Peyer's patch (tissue), 4 donors: ENCODE results near the gene NME8. TPM values are rescaled to one million over a fixed set of nuclear protein-coding genes. Genes with fewer than 3 reads are reported as not detected.

Source experiments
- DNase-seq, 3 donors: peaks; one replicate each; pipeline ENCODE4 v3.0.0-alpha.2; 2017 to 2019
- H3K27ac ChIP-seq, 4 donors: fragments of 200-600 bp; sonication (generic); one replicate each; pipeline ENCODE4 v1.5.1; 2016 to 2019
- H3K27me3 ChIP-seq, 2 donors: fragments of 200-600 bp; sonication (generic); one replicate each; pipeline ENCODE4 v1.5.1; 2019
- H3K36me3 ChIP-seq, 3 donors: fragments of 200-600 bp; sonication (generic); one replicate each; pipeline ENCODE4 v1.5.1; 2016 to 2019
- H3K4me1 ChIP-seq, 4 donors: fragments of 200-600 bp; sonication (generic); one replicate each; pipeline ENCODE4 v1.5.1; 2016 to 2019
- H3K4me3 ChIP-seq, 4 donors: fragments of 200-600 bp; sonication (generic); 1 replicate in 3 of 4; 2 replicates in 1 of 4; pipeline ENCODE4 v1.5.1; 2016 to 2019; ENCODE audit warnings: mild to moderate bottlenecking in 1 of 4
- H3K9me3 ChIP-seq, 4 donors: fragments of 200-600 bp; sonication (generic); one replicate each; pipeline ENCODE4 v1.5.1; 2016 to 2019; ENCODE audit warnings: mild to moderate bottlenecking in 1 of 4
- POLR2A ChIP-seq, 2 donors: fragments of 450-650 bp; IDR thresholded peaks; one replicate each; pipeline ENCODE4 v1.5.1; 2017; ENCODE audit warnings: antibody characterized with exemption in 2 of 2, mild to moderate bottlenecking in 2 of 2, moderate library complexity in 2 of 2
- total RNA-seq, 4 donors: library from RNA; depleted of rRNA; stranded (reverse); fragments of >200 nt; gene quantifications; one replicate each; pipeline ENCODE4 v1.1.0, GENCODE V29; 2016
- TF ChIP-seq, protein P1 (sequence below), 6 experiments: fragments of 450-650 bp in 4 of 6; fragments of 200-600 bp in 2 of 6; sonication (generic) in 1 of 6; IDR thresholded peaks; one replicate each; pipeline ENCODE4 v1.5.1; 2017 to 2019; ENCODE audit warnings: antibody characterized with exemption in 6 of 6, mild to moderate bottlenecking in 3 of 6, moderate library complexity in 1 of 6

The NME8 gene
- total RNA-seq, 4 donors from 2014 or later: 1.7 TPM; not detected in 3

DNA sequence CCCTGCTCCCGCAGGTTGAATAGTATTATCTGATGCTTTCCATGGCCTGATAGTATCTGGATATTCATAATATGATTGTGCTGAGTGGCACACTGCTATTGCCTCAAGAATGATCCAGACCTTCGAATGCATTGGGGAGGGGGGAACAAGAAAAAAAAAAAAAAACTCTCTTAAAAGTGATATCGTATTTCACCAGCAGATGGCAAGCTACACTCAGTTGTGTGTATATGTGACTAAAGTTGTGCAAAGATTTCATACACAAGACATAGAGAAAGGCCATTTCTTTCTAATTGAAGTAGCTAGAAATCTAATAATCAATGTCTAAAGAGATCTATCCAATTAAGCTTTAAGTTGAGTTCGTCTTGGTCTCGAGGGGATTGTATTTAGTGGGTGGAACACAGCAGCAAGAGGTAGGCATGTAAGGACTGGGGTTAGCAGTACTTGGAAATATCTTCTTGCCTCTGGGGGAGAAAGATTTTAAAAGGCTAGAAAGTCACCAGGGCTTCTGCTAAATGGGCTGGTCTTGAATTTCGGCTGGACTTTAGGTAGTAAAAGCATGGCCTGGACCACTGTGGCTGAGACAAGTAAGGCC, 52.9 kb downstream of the NME8 start:
- DNase-seq: no peak
- H3K27me3 ChIP-seq: no peaks in the 10 kb centered on the region
- H3K9me3 ChIP-seq: no peaks in the 10 kb centered on the region
- no peak for TF ChIP-seq POLR2A (IDR thresholded peaks at IDR 0.05)
- TF ChIP-seq, protein P1, sequence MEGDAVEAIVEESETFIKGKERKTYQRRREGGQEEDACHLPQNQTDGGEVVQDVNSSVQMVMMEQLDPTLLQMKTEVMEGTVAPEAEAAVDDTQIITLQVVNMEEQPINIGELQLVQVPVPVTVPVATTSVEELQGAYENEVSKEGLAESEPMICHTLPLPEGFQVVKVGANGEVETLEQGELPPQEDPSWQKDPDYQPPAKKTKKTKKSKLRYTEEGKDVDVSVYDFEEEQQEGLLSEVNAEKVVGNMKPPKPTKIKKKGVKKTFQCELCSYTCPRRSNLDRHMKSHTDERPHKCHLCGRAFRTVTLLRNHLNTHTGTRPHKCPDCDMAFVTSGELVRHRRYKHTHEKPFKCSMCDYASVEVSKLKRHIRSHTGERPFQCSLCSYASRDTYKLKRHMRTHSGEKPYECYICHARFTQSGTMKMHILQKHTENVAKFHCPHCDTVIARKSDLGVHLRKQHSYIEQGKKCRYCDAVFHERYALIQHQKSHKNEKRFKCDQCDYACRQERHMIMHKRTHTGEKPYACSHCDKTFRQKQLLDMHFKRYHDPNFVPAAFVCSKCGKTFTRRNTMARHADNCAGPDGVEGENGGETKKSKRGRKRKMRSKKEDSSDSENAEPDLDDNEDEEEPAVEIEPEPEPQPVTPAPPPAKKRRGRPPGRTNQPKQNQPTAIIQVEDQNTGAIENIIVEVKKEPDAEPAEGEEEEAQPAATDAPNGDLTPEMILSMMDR (IDR thresholded peaks at IDR 0.05): peak in 5 of 6 experiments; percentile 20 to 67 (median 64)
- no peak overlapping the region for H3K27ac ChIP-seq
- H3K36me3 ChIP-seq: no peaks in the 10 kb centered on the region
- H3K4me3 ChIP-seq: no peak overlapping the region
- no peaks in the 10 kb centered on the region for H3K4me1 ChIP-seq

DNA sequence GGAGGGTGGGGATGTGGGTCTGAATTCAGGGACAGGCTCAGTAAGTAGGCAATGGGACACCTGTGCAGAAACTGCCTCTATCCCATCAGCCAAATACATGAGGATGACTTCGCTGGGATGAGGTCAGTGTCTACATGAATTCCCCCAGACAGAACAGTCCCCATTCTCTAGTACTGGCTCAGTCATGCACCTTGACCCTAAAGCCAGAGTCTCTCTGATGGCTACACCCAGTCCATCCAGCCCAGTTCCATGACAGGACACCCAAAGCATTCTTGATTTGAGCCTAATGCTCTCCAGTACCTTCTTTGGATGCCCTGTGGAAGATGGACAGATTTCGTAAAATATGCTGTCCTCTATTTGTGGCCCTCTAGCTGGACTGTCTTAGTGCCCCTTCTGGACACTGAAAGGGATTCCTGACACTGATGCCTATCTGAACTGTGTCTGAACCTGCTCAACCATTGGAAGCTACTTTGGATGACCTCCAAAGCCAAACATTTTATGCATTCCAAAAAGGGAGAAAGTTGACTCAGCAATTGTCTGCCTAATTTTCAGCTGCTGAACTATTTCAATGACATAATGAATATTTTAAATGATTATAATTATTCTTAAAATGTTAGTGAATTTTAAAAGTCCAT, 53.6 kb downstream of the NME8 start:
- DNase-seq: no peak
- H3K27ac ChIP-seq: no peak overlapping the region
- no peaks in the 10 kb centered on the region for H3K9me3 ChIP-seq
- no peak overlapping the region for H3K4me3 ChIP-seq
- H3K4me1 ChIP-seq: no peaks in the 10 kb centered on the region
- H3K36me3 ChIP-seq: no peaks in the 10 kb centered on the region
- TF ChIP-seq POLR2A (IDR thresholded peaks at IDR 0.05): no peak
- TF ChIP-seq, protein P1 (IDR thresholded peaks at IDR 0.05): no peak
- H3K27me3 ChIP-seq: no peaks in the 10 kb centered on the region

DNA sequence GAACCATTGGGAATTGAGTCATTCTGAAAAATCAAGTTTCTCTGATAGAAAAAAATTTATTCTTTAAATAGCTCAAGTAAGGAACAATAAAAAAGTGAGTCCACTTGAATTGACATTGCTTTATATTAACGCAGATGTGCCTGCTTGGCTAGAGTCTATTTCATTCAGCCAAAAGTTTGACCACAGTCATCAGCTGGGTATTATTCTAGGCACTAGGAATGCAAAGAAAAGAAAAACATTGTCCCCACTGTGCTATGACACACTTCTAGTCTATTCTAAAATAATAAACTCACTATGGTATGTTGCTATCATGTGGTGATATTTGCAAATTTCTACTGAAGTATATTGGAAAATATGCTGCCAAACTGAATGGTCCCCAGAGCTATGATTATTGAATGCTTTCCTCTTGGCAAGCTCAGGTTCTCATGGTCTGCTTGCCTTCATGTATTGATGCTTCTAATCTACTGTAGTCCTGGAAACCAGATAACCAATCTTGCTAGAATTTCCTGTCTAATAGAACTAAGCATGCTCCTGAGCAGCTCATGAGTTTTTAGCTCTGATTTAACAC, 59.9 kb downstream of the NME8 start:
- Histone ChIP-seq H3K27me3 (no peaks in the 10 kb centered on the region), H3K27ac (no peak overlapping the region), H3K36me3 (no peaks in the 10 kb centered on the region), H3K4me3 (no peak overlapping the region), H3K9me3 (no peaks in the 10 kb centered on the region), H3K4me1 (no peaks in the 10 kb centered on the region)
- DNase-seq: no peak
- TF ChIP-seq, protein P1 (IDR thresholded peaks at IDR 0.05): no peak
- no peak for TF ChIP-seq POLR2A (IDR thresholded peaks at IDR 0.05)

DNA sequence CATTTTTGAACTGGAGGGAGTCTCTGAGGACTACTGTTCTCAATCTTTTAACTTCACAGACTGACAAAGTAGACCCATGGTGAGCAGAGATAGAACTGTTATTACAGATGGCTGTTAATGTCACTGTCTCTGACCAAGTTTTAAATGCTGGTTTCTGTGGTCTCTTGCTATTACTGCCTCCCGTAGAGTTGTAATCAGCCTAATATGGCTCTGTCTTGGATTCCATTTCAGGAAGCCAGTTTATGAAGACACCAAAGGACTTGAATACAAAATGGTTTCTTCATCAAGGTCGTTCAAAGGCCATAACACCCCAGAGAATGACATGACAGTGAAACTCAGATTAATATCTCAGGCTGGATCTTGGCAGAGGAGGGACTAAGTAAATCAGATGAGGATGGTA, 64.4 kb downstream of the NME8 start:
- TF ChIP-seq, protein P1 (IDR thresholded peaks at IDR 0.05): no peak
- no peak for TF ChIP-seq POLR2A (IDR thresholded peaks at IDR 0.05)
- no peak for DNase-seq
- H3K9me3 ChIP-seq: no peaks in the 10 kb centered on the region
- peaks cover 0 to 17% (median 0%) of the 10 kb centered on the region in 4 donors for H3K4me1 ChIP-seq
- no peaks in the 10 kb centered on the region for H3K36me3 ChIP-seq
- no peak overlapping the region for H3K27ac ChIP-seq
- no peak overlapping the region for H3K4me3 ChIP-seq
- no peaks in the 10 kb centered on the region for H3K27me3 ChIP-seq

DNA sequence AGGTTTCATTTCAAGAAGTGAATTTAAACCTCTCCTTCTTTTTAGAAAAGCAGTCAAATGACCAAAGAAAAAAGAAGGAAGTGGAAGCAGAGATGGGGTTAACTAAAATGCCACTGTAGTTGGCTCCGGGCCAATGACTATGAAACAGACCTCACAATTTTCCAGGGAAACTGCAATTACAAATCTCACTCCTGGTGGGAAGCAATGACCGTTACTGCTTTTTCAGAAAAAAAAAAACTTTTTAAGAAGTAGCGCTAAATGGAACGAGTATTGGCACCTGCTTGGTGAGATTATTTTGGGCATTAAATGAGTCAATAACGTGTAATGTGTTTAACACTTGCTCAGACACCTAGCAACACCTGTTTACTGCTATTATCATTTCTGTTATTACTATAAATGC, 67.0 kb downstream of the NME8 start:
- Histone ChIP-seq H3K9me3 (no peaks in the 10 kb centered on the region), H3K4me3 (no peak overlapping the region), H3K27ac (no peak overlapping the region), H3K27me3 (no peaks in the 10 kb centered on the region), H3K36me3 (no peaks in the 10 kb centered on the region), H3K4me1 (peaks cover 0 to 21% (median 0%) of the 10 kb centered on the region in 4 donors)
- TF ChIP-seq, protein P1 (IDR thresholded peaks at IDR 0.05): no peak
- no peak for TF ChIP-seq POLR2A (IDR thresholded peaks at IDR 0.05)
- DNase-seq: no peak
